DMS114 treated with DMSO at 0.1 percent for 48 hours (cell line): Measurements from ENCODE around the gene HEXA.
"Not testable (repeated sequence)": the region's sequence is repeated elsewhere in the genome, so short reads cannot be mapped to it uniquely, and the experiment has no call there.

Experiments
- DNase-seq: peaks from one replicate; lab custom pipeline; 2025; ENCODE audit not compliant: unreplicated experiment; lab: John Stamatoyannopoulos, UW

Gene HEXA

DNA sequence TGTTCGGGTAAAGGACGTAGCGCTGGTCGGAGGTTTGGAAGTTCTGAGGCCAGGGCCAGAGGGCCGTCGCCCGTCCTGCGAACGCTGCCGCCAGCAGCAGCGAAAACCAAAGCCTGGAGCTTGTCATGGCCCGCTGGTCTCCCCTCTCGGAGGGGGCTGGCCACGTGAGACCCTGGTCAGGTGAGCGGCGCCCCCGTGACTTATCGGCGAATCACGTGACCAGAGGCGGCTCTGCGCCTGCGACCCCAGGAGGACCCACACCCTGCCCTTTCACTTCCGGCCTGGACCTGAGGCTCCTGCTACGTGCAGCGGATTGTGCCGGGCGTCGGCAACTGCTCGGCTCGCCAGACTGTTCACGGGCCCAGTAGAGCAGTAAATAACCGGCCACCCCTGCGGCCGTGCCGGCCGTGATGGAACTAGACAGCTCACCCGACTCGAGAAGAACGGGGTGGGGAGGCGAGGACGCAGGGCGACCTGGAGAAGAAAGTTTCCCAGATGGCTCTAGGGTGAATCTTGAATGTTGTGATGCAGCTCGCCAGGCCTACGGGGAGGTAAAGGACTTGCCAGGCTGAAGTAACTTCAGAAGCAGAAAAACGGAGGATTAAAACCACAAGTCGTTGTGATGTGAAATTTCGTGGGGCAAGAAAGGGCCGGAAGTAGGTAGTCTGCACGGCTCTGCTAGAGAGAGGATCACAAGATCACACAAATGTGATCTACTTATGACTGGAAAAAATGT, at the start of gene HEXA:
Gene HEXA (minus strand): TSS at position 169 of the 736 bp plus-strand sequence. CDS start 42 bp downstream, at position 127.
- DNase-seq: peak; percentile 91

DNA sequence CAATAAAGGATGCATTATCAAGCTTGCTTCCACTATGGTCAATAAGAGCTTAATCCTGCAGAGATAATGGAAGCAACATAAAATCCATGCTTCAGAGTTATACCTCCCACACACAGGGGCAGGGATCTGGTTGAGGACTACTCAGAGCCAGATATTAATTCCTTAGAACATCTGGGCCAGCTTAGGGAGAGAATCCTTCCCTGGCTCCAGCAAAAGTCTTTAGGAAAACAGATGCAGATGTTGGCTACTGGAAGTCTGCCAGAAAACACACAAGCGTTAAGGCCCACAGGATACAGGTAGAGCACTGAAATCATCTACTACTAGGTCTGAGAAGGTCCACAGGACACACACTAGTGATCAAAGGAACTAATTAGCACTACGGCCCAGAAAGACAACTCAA, 47.4 kb upstream of the HEXA start:
- DNase-seq: no peak

DNA sequence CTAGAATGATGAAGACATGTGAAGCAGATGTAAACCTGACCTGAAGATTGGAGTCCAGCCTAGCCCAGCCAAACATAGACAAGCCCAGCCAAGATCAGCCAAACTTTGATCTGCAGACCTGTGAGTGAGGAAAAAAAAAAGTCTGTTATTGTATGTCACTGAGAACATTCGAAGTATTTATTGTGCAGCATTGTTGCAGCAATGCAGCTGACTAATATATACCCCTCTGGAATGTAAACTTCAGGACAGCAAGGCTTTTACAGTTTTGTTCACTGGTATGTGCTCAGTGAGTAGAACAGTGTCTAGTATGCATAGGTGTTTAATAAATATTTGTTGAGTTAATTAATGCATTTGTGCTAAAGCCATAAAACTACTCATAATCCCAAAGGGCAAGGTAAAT, 45.7 kb upstream of the HEXA start:
- no peak for DNase-seq

DNA sequence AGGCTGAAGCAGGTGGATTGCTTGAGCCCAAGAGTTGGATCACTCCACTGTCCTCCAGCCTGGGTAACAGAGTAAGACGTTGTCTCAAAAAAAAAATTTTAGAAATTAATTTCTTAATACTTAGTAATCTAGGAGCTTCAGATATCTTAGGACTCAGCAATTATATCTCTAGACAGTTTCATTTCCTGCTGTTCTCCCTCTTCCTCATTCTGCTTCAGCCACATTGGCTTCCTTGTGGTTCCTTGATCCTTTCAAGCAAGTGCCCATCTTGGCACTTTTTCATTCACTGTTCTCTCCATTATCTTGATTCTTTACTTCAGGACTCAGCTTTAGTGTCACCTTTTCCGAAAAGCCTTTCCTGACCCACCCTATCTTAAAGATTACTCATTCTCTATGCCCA, 44.8 kb upstream of the HEXA start:
- no peak for DNase-seq

DNA sequence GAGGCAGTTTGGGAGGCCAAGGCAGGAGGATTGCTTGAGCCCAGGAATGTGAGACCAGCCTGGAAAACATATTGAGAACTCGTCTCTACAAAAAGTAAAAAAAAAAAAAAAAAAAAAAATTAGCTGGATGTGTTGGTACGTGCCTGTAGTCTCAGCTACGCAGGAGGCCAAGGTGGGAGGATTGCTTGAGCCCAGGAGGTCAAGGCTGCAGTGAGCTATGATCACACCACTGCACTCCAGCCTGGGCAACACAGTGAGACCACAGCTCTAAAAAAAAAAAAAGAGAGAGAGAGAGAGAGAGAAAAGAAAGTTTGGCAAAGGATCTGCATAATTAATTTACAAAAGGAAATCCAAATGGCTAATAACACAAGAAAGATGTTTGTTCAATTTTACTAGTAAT, 44.0 kb upstream of the HEXA start:
- DNase-seq: not testable (repeated sequence)

DNA sequence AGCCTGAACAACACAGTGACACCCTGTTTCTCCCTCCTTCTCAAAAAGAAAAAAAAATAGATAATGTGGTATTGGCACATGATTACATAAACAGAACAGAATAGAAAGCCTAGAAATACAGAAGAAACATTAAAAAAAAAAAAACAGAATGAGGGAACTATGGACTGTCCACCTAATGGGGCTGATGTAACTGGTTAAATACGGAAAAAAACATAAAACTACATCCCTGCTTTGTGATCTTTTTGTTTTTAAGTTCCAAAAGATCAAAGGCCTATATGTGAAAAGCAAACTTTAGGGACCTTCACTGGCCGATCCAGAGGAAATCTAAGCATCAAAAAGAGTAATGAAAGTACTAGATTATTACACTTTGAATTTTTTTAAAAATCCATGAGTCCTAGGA, 39.5 kb upstream of the HEXA start:
- DNase-seq: no peak

DNA sequence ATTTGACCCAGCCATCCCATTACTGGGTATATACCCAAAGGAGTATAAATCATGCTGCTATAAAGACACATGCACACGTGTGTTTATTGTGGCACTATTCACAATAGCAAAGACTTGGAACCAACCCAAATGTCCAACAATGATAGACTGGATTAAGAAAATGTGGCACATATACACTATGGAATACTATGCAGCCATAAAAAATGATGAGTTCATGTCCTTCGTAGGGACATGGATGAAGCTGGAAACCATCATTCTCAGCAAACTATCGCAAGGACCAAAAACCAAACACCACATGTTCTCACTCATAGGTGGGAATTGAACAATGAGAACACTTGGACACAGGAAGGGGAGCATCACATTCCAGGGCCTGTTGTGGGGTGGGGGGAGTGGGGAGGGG, 37.5 kb upstream of the HEXA start:
- DNase-seq: not testable (repeated sequence)

DNA sequence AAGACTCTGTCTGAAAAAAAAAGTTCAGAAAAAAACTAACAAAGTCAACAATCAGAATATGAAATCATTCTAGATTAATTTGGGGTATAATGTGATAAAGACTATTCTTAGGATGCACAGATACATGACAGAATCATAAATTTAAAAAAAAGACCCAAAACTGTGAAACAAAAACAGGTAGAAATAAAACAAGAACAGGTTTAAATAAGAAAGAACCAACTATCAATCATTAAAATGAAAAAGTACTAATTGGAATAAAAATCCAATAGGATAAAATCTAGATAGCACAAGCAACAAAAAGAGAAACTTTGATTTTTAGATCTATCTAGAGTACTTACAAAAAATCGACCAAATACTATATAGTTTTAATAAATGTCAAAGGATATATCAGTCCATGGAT, 35.7 kb upstream of the HEXA start:
- DNase-seq: no peak

DNA sequence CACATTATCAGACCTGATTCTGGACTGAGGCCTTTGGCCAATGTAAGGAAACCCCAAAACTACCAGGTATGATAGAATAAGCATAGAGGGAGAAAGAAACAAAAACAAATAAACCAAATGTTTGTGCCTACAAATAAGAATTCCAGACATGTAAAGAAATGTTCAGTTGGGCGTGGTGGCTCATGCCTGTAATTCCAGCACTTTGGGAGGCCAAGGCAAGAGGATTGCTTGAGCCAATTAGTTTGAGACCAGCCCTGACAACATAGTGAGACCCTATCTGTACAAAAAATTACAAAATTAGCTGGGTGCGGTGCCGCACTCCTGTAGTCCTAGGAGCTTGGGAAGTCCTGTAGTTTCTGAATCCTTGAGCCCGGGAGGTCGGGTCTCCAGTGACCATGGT, 35.3 kb upstream of the HEXA start:
- DNase-seq: no peak

DNA sequence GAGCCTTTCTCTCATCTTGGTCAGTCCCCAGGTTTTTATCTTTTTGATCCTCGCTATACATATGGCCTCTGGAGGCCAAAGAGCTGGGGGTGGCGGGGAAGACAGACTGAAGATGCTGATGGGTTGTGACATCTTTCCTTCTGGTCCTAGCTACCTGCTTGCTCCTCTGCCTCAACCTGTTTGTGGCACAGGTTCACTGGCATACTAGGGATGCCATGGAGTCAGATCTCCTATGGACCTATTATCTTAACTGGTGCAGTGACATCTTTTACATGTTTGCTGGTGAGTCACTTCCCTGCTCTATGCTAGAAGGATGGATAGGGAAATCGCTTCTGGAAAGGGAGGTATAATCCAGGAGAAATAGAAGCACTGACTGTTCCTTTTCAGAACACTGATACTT, 31.1 kb upstream of the HEXA start:
- no peak for DNase-seq

DNA sequence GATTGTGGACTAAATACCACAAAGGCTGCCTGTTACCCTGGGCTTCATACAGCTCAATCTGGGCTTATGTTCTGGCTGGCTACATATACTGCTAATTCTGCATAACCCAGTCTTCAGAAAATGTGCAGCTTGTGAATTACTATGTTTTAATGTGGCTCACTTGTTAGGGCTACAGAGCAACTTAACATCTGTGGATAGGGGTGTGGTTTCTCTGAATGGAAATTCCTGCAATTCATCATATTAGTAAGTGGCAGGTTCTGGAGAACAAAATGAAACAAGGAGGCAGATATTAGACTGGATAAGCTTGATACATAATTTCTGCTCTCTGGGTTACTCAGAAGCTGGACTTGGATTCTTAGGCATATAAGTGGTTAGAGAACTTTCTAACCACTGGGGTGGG, 29.0 kb upstream of the HEXA start:
- DNase-seq: no peak

DNA sequence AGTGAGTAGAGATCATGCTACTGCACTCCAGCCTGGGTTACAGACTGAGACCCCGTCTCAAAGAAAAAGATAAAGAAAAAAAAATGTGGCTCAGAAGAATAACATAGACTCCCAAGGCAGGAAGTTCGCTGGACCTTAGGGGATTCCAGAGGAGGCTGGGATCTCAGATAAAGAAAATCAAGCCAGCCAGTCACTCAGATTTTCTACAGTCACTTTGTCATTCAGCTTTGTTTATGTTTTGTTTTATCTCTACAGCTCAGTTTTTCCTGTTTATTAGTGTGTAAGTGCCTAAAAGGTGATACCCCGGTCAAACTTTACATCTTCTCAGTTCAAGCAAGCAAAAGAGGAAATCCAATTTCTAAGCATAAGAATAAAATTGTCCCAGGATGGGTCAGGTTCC, 28.5 kb upstream of the HEXA start:
- DNase-seq: no peak

DNA sequence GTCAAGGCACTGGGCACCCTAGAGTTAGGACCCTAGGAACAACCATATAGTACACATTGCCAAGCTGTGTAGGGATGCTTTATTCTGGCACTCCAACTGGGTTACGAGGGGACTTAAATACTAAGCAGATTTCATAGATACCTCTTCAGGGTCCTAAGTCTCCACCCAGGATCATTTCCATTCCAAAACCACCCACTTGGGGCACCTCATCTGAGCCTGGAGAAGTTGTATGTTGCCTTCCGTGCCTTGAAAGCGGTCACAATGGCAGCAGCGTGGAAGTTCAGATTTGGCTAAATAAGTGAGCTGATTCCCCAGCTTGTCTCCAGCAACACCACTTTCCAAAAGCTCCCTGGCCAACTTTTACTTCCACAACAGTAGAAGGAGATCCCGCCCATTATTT, 26.9 kb upstream of the HEXA start:
- DNase-seq: no peak

DNA sequence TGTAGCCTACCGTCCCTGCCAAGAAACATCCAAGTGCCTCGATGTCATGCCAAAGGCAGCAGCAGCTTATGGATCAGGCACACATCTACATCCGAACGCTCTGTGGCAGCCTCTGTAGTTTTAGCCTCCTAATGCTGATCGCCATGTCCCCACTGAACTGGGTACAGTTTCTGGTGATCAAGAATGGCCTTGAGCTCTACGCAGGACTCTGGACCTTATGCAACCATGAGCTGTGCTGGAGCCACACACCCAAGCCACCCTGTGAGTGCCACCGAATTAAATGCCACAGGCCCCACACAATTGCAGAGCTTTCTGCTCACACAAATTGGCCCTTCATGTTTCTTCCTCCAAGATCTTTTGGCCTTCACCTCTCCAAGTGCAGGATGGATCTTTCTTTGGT, 22.8 kb upstream of the HEXA start:
- DNase-seq: no peak

DNA sequence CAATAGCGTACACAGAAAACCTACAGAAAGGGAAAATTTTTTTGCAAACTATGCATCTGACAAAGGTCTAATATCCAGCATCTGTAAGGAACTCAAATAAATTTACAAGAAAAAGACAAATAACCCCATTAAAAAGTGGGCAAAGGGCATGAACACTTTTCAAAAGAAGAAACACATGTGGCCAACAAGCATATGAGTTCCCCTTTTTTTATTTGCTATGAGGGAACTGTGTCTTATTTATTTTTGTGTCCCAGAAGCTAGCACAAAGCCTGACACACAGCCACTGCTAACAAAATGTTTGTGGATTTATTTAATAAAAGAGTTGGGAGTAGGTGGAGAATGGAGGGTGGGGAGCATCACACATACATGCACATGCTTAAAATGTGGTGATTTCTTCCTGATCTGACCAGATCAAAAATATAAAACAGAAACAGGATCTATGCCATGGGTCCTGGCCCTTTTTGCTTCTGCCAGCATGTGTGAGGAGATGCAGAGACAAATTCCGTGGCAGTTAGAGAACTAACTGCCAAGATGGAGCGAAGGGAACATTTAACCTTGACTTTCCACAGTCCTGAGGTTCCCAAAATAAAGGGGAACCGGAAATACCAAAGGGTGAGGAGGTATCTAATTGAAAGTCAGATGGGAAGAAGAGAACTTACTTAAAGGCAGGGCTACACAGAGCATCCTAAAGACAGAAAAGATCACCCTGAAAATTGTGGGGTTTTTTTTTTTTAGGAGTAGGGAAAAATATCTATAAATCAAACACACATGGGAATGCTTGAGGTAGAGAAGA, 22.2 kb upstream of the HEXA start, which contains the start of gene TMEM202:
Gene TMEM202 (plus strand): TSS at position 510 of the 793 bp plus-strand sequence. CDS start 22 bp downstream, at position 532.
- DNase-seq: no peak

DNA sequence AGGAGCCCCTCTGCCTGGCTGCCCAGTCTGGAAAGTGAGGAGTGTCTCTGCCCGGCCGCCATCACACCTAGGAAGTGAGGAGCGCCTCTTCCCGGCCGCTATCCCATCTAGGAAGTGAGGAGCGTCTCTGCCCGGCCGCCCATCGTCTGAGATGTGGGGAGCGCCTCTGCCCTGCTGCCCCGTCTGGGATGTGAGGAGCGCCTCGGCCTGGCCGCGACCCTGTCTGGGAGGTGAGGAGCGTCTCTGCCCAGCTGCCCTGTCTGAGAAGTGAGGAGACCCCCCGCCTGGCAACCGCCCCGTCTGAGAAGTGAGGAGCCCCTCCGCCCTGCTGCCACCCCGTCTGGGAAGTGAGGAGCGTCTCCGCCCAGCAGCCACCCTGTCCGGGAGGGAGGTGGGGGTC, 20.5 kb upstream of the HEXA start:
- not testable (repeated sequence) for DNase-seq

DNA sequence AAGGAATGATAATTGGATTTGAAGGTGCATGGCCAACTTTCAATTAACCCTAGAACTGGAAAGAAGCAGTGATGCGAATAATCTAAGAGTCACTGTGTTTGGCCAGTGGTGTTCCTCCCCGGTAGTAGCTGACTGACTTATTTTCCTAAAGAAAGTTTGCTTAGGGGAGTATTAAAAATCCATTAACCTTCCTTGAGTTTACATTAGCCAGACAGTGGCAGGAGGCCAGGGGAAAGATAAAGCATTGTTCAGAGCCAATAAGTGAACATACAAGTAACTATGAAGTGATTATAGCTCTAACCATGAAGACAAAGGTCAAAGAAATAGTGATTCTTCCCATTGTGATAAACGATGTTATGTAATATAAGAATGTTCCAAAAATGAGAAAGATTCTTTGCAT, 13.4 kb upstream of the HEXA start:
- no peak for DNase-seq

DNA sequence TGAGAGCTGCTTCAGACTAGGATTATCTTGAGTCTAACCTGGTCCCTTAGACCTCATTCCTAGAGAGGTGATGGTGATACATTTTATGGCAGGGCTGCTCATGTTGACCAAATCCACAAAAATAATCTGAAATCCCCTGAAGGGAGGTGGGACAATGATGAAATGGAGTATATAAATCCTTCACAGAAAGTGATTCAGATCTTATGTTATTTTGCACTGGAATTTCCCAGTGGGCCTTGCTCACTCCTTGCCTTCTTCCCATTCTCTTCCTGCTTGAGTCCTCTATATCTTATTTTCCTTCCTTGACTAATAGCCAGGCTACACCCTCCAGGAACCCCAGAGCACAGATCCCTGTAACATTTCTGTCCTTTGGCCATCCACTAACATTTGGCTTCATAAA, 11.9 kb upstream of the HEXA start:
- no peak for DNase-seq

DNA sequence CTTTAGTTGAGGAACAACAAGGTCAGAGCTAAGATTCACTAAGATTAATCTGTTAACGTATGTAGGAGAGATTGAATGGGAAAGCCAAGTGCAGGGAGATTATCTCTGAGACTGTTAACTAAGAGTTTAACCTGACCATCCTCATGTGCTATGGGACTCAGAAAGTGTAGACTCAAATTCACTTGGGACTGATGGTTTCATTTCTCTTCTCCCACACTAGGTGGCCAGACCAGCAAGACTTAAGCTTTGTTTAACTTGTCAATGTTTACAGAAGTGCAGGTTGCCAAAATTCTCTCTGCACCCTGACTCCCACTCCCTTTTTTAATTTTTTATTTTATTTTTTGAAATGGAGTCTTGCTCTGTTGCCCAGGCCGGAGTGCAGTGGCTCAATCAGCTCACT, 6.3 kb upstream of the HEXA start:
- DNase-seq: peak; percentile 26

DNA sequence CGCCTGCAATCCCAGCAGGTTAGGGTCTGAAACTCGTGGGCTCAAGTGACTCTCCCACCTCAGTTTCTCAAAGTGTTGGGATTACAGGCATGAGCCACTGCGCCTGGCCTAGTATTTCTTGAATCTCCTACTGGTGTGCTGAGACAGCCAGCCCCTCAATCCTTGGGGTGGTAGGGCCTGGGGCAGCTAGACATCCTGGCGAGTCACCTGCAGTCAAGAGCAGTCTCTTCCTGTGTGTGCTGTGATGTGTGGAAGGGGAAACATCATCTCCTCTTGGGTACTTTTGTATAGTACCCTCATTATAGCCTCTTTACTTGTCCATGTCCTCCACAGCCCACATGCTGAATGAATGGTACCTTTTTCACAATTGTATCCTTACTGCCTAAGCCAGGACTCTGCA, 4.9 kb upstream of the HEXA start:
- DNase-seq: no peak

DNA sequence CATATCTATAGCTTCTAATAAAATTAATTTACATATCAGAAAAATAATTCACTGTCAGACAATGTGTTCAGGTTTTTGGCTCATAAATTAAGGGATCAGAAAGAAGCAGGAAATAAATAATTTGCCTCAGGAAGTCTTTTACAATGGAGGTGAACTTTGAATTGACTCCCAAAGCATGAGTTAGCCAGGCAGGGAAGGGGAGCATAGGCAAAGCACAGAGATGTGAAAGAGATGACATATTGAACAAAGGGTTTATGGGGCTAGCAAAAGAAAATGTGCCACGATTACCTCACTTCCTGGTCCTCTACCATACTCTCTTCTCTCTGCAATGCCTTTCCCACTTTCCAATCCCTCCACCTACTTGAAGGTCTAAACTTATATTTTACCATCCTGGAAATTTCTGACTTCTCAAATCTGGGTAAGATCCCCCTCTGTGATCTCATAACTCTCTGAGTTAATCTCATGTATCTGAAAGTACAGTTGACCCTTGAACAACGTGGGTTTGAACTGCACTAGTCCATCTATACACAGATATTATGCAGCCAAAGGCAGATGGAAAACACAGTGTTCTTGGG, 4.1 kb upstream of the HEXA start:
- no peak for DNase-seq

DNA sequence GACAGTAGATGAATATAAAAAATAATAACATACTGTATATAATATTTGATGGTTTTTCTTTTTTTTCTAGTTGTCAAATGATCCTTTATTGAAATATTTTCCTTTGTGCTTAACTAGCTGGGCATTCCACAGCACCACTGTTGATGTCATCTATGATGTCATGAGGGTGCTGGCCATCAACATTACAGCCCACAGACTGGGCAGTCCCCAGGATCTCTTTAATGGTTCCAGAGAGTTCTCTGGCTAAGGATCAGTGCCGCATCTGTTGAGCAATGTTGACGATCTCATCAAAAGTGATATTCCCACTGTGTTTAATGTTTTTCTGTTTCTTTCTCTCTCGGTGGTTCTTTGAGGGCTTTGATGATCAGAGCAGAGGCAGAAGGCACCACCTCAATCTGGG, 3.3 kb upstream of the HEXA start:
- DNase-seq: not testable (repeated sequence)
